ENCODE measurements around the gene IL1RL1.

GRCh38 chr2:102301867-102302362 lies 9.4 kb upstream of the IL1RL1 start:
- no peak for TF ChIP-seq POLR2A (IDR thresholded peaks at IDR 0.05; ENCODE audit: low read depth, low read length)
- no peak for TF ChIP-seq POLR2AphosphoS5 (IDR thresholded peaks at IDR 0.05; ENCODE audit: low read depth, low read length)
- TF ChIP-seq TAF1 (IDR thresholded peaks at IDR 0.05; ENCODE audit: borderline replicate concordance, low read depth, low read length): no peak
